Fibroblast of lung (primary cell): ENCODE data around the gene GDF15. TPM values are rescaled to one million over a fixed set of nuclear protein-coding genes. Genes with fewer than 3 reads are reported as not detected.
A peak's percentile ranks its signal among the peaks of the same experiment; 100 is the strongest.

ENCODE experiments used
- DNase-seq, 2 donors: peaks; one replicate each; pipeline versions ENCODE4 v3.0.0 to v3.0.0-alpha.2; 2010; ENCODE audit warnings: low read depth in 2 of 2
- H2AFZ ChIP-seq: 2 replicates; pipeline ENCODE4 v1.5.1; 2012; ENCODE audit warnings: low read length, control low read depth, inconsistent platforms
- H3K27ac ChIP-seq: 2 replicates; pipeline ENCODE4 v1.5.1; 2011; ENCODE audit warnings: low read length, control low read depth; ENCODE audit not compliant: insufficient read depth
- H3K27me3 ChIP-seq: 2 replicates; pipeline ENCODE4 v1.5.1; 2011; ENCODE audit warnings: mild to moderate bottlenecking, low read length; ENCODE audit not compliant: control insufficient read depth, insufficient read depth
- H3K36me3 ChIP-seq: 2 replicates; pipeline ENCODE4 v1.5.1; 2011; ENCODE audit warnings: low read length; ENCODE audit not compliant: control insufficient read depth, insufficient read depth
- H3K4me1 ChIP-seq: 2 replicates; pipeline ENCODE4 v1.5.1; 2011; ENCODE audit warnings: low read length; ENCODE audit not compliant: control insufficient read depth, insufficient read depth; ENCODE audit errors: extremely low read depth
- H3K4me2 ChIP-seq: 2 replicates; pipeline ENCODE4 v1.5.1; 2011; ENCODE audit warnings: low read length, control low read depth; ENCODE audit not compliant: insufficient read depth; ENCODE audit errors: extremely low read depth
- H3K4me3 ChIP-seq, 4 experiments: fragments of 200-600 bp in 1 of 4; sonication (generic) in 1 of 4; replicated peaks in 1 of 4; 2 replicates each; pipeline ENCODE4 v1.5.1; 2011 to 2016; ENCODE audit warnings: low read length in 4 of 4, low read depth in 3 of 4, mild to moderate bottlenecking in 3 of 4, control low read depth in 2 of 4, inconsistent platforms in 1 of 4, mixed read lengths in 1 of 4; ENCODE audit not compliant: insufficient read depth in 1 of 4; ENCODE audit errors: control extremely low read depth in 1 of 4
- H3K79me2 ChIP-seq: 2 replicates; pipeline ENCODE4 v1.5.1; 2012; ENCODE audit warnings: mild to moderate bottlenecking, low read length, inconsistent platforms; ENCODE audit not compliant: control insufficient read depth, insufficient read depth
- H3K9ac ChIP-seq: 2 replicates; pipeline ENCODE4 v1.5.1; 2011; ENCODE audit warnings: mild to moderate bottlenecking, low read length, control low read depth; ENCODE audit not compliant: insufficient read depth
- H3K9me3 ChIP-seq: 2 replicates; pipeline ENCODE4 v1.5.1; 2012; ENCODE audit warnings: low read depth, low read length; ENCODE audit not compliant: control insufficient read depth, insufficient read depth
- H4K20me1 ChIP-seq: 2 replicates; pipeline ENCODE4 v1.5.1; 2011; ENCODE audit warnings: low read length; ENCODE audit not compliant: control insufficient read depth, insufficient read depth; ENCODE audit errors: extremely low read depth
- CTCF ChIP-seq, 2 donors: IDR thresholded peaks in 1 of 2; conservative IDR thresholded peaks in 1 of 2; 1 replicate in 1 of 2; 2 replicates in 1 of 2; pipeline ENCODE4 v1.5.1; 2011 to 2012; ENCODE audit warnings: low read length in 2 of 2, control low read depth in 1 of 2, inconsistent platforms in 1 of 2, low read depth in 1 of 2, mild to moderate bottlenecking in 1 of 2
- EZH2 ChIP-seq: IDR thresholded peaks from 2 replicates; pipeline ENCODE4 v1.5.1; 2012; ENCODE audit warnings: low read length, control low read depth, mild to moderate bottlenecking; ENCODE audit errors: missing control alignments
- polyA plus RNA-seq, 2 donors: library from polyadenylated mRNA; depleted of rRNA in 1 of 2; stranded (reverse) in 1 of 2; unstranded in 1 of 2; fragments of >200 nt; gene quantifications; 2 replicates each; pipeline ENCODE4 v1.2.1, GENCODE V29; 2011 to 2012; ENCODE audit warnings: missing spikeins in 1 of 2
- total RNA-seq: library from RNA; depleted of rRNA; stranded (reverse); fragments of >200 nt; gene quantifications from 2 replicates; pipeline ENCODE4 v1.2.1, GENCODE V29; 2014

GDF15 gene
- total and polyA plus RNA-seq, 2 donors (not counting 1 experiment from before 2014, with no cell fraction given) = 8.6 to 140 TPM

GRCh38 chr19:18357041-18357440 is 28.9 kb upstream of the GDF15 start:
- Histone ChIP-seq H3K4me3 (no peak overlapping the region), H3K9me3 (no peaks in the 10 kb centered on the region), H3K4me1 (no peaks in the 10 kb centered on the region), H3K9ac (no peak overlapping the region), H3K79me2 (no peaks in the 10 kb centered on the region), H3K36me3 (peaks cover 10% of the 10 kb centered on the region), H4K20me1 (no peaks in the 10 kb centered on the region), H3K27me3 (no peaks in the 10 kb centered on the region), H2AFZ (no peak overlapping the region), H3K4me2 (no peak overlapping the region), H3K27ac (no peak overlapping the region)
- TF ChIP-seq EZH2 (no peak), CTCF (conservative IDR thresholded peaks at IDR 0.05 in 1 of 2, IDR thresholded peaks at IDR 0.05 in 1 of 2; ENCODE audit: low read depth in 1 of 2, low read length in 2 of 2) (no peak)
- DNase-seq = no peak

GRCh38 chr19:18361646-18362045 is 24.3 kb upstream of the GDF15 start:
- DNase-seq = peak in 1 of 2 donors; percentile 17
- no peak overlapping the region for H3K4me2 ChIP-seq
- H3K36me3 ChIP-seq = peaks cover 8% of the 10 kb centered on the region
- H3K9me3 ChIP-seq = no peaks in the 10 kb centered on the region
- peaks cover 12% of the 10 kb centered on the region for H3K4me1 ChIP-seq
- H3K27me3 ChIP-seq = no peaks in the 10 kb centered on the region
- no peak overlapping the region for H3K27ac ChIP-seq
- TF ChIP-seq CTCF (conservative IDR thresholded peaks at IDR 0.05 in 1 of 2, IDR thresholded peaks at IDR 0.05 in 1 of 2; ENCODE audit: low read depth in 1 of 2, low read length in 2 of 2) (no peak), EZH2 (no peak)
- H4K20me1 ChIP-seq = no peaks in the 10 kb centered on the region
- H3K9ac ChIP-seq = no peak overlapping the region
- no peak overlapping the region for H2AFZ ChIP-seq
- no peaks in the 10 kb centered on the region for H3K79me2 ChIP-seq
- no peak overlapping the region for H3K4me3 ChIP-seq

GRCh38 chr19:18362934-18363542 is 22.9 kb upstream of the GDF15 start:
- TF ChIP-seq EZH2 = no peak
- TF ChIP-seq CTCF (conservative IDR thresholded peaks at IDR 0.05 in 1 of 2, IDR thresholded peaks at IDR 0.05 in 1 of 2; ENCODE audit: low read depth in 1 of 2, low read length in 2 of 2) = no peak
- no peaks in the 10 kb centered on the region for H3K79me2 ChIP-seq
- H3K36me3 ChIP-seq = peaks cover 2% of the 10 kb centered on the region
- DNase-seq = no peak
- no peak overlapping the region for H3K9ac ChIP-seq
- no peaks in the 10 kb centered on the region for H3K27me3 ChIP-seq
- peaks cover 12% of the 10 kb centered on the region for H3K4me1 ChIP-seq
- H2AFZ ChIP-seq = no peak overlapping the region
- H3K4me3 ChIP-seq = no peak overlapping the region
- no peak overlapping the region for H3K27ac ChIP-seq
- no peaks in the 10 kb centered on the region for H3K9me3 ChIP-seq
- H3K4me2 ChIP-seq = no peak overlapping the region
- H4K20me1 ChIP-seq = no peaks in the 10 kb centered on the region
